Upper lobe of right lung (tissue), 1 donor: ENCODE measurements around the gene MPPED2. TPM values are rescaled to one million over a fixed set of nuclear protein-coding genes. Genes with fewer than 3 reads are reported as not detected.

Source experiments
- ATAC-seq: fragments of 200-7000 bp; cut with Tn5 transposase; one replicate; pipeline ENCODE4 v1.9.1; 2020; ENCODE audit warnings: mild to moderate bottlenecking, moderate library complexity
- DNase-seq: peaks from one replicate; pipeline ENCODE4 v3.0.0-alpha.2; 2020
- H3K27ac ChIP-seq: fragments of 200-600 bp; one replicate; pipeline ENCODE4 v1.8.0; 2022
- H3K27me3 ChIP-seq: fragments of 200-600 bp; one replicate; pipeline ENCODE4 v1.8.0; 2022; ENCODE audit warnings: mild to moderate bottlenecking
- H3K36me3 ChIP-seq: fragments of 200-600 bp; one replicate; pipeline ENCODE4 v1.8.0; 2022
- H3K4me1 ChIP-seq: fragments of 200-600 bp; one replicate; pipeline ENCODE4 v1.8.0; 2022
- H3K4me3 ChIP-seq: fragments of 200-600 bp; one replicate; pipeline ENCODE4 v1.8.0; 2022; ENCODE audit warnings: mild to moderate bottlenecking
- H3K9me3 ChIP-seq: fragments of 200-600 bp; one replicate; pipeline ENCODE4 v1.8.0; 2022
- CTCF ChIP-seq: fragments of 200-600 bp; IDR thresholded peaks from one replicate; pipeline ENCODE4 v1.8.0; 2022; ENCODE audit warnings: antibody characterized with exemption
- intact Hi-C: fragments of 100-400 bp; cut with DNase I; formaldehyde crosslinking; loops from one replicate; pipeline ENCODE4 v1.11.0; 2022
- total RNA-seq: library from RNA; stranded (reverse); fragmentation: NEBNext Ultra II Directional; extraction: Animal tissue kit (Norgen Biotek cat#: 25700); gene quantifications from one replicate; pipeline ENCODE4 v1.2.1, GENCODE V29; 2021
- donor health status: DM: no; HTN: yes; CAD: no; lungs with severe emphysema.

Gene MPPED2
- total RNA-seq, 1 donor from 2014 or later, result 1.3 TPM

- no peaks in the 10 kb centered on the region for H3K9me3 ChIP-seq
- DNase-seq (no peak), ATAC-seq (peak; percentile 13)
- TF ChIP-seq CTCF, result no peak
- intact Hi-C loops, result loop anchor here (10.0 kb wide), 1 partner anchor 127 kb away; no protein-coding TSS in a partner anchor
- no peaks in the 10 kb centered on the region for H3K36me3 ChIP-seq
- peaks cover 3% of the 10 kb centered on the region for H3K4me1 ChIP-seq
- no peak overlapping the region for H3K4me3 ChIP-seq
- no peak overlapping the region for H3K27ac ChIP-seq
- H3K27me3 ChIP-seq, result no peaks in the 10 kb centered on the region
Observed at GRCh38 chr11:30387891-30388861, 198.0 kb downstream of the MPPED2 start.

GRCh38 chr11:30381879-30382278 is 204.3 kb downstream of the MPPED2 start:
- Histone ChIP-seq H3K4me1 (no peaks in the 10 kb centered on the region), H3K9me3 (no peaks in the 10 kb centered on the region), H3K27ac (no peak overlapping the region), H3K4me3 (no peak overlapping the region), H3K36me3 (no peaks in the 10 kb centered on the region), H3K27me3 (no peaks in the 10 kb centered on the region)
- TF ChIP-seq CTCF, result no peak
- DNase-seq (no peak), ATAC-seq (no peak)
- intact Hi-C loops, result loop anchor here (10.0 kb wide), 1 partner anchor 133 kb away; no protein-coding TSS in a partner anchor

GRCh38 chr11:30380846-30381245 is 205.3 kb downstream of the MPPED2 start:
- TF ChIP-seq CTCF, result no peak
- H3K27me3 ChIP-seq, result no peaks in the 10 kb centered on the region
- intact Hi-C loops, result loop anchor here (10.0 kb wide), 1 partner anchor 134 kb away; no protein-coding TSS in a partner anchor
- H3K27ac ChIP-seq, result no peak overlapping the region
- no peaks in the 10 kb centered on the region for H3K9me3 ChIP-seq
- no peak overlapping the region for H3K4me3 ChIP-seq
- DNase-seq, result no peak
- H3K36me3 ChIP-seq, result no peaks in the 10 kb centered on the region
- ATAC-seq, result no peak
- no peaks in the 10 kb centered on the region for H3K4me1 ChIP-seq

GRCh38 chr11:30377347-30377746 is 208.8 kb downstream of the MPPED2 start:
- H3K9me3 ChIP-seq, result no peaks in the 10 kb centered on the region
- H3K4me3 ChIP-seq, result no peak overlapping the region
- intact Hi-C loops, result no loop called here
- DNase-seq (no peak), ATAC-seq (no peak)
- H3K27ac ChIP-seq, result no peak overlapping the region
- no peaks in the 10 kb centered on the region for H3K27me3 ChIP-seq
- H3K36me3 ChIP-seq, result no peaks in the 10 kb centered on the region
- no peaks in the 10 kb centered on the region for H3K4me1 ChIP-seq
- no peak for TF ChIP-seq CTCF

GRCh38 chr11:30370164-30370563 is 216.0 kb downstream of the MPPED2 start:
- ATAC-seq (no peak), DNase-seq (no peak)
- Histone ChIP-seq H3K4me1 (no peaks in the 10 kb centered on the region), H3K27me3 (no peaks in the 10 kb centered on the region), H3K9me3 (no peaks in the 10 kb centered on the region), H3K27ac (no peak overlapping the region), H3K36me3 (no peaks in the 10 kb centered on the region), H3K4me3 (no peak overlapping the region)
- no peak for TF ChIP-seq CTCF
- intact Hi-C loops, result no loop called here
